ENCODE data around the gene NUBP1.
"Not testable (repeated sequence)": the region's sequence is repeated elsewhere in the genome, so short reads cannot be mapped to it uniquely, and the experiment has no call there.

NUBP1 gene

DNA sequence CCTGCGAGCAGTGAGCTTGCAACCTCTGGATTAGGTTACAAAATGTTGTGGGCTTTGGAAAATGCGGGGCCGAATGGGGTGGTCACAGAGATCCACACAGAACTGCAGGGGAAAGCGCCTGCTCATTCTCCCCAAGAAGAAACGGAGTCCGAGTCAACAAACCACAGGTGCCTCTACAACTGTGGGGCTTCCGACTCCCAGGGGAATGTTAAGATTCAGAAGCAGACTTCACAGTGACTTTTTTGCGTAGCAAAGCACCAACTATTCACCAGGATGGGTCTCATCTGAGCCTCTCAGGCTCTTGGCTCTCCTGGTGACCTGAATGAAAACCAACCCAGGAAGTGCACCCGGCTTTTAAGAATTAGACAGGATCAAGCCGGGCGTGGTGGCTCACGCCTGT lies 33.7 kb downstream of the NUBP1 start:
- Histone ChIP-seq H3K4me1 (ENCODE audit: control insufficient read depth, insufficient read depth, low read length) (peaks cover 4% of the 10 kb centered on the region), H3K9ac (ENCODE audit: low read length) (no peak overlapping the region), H3K27me3 (ENCODE audit: control insufficient read depth, insufficient read depth, low read length) (no peaks in the 10 kb centered on the region), H3K4me3 (ENCODE audit: low read length) (no peak overlapping the region), H3K9me3 (ENCODE audit: control insufficient read depth, low read length) (no peaks in the 10 kb centered on the region), H3K36me3 (ENCODE audit: control insufficient read depth, insufficient read depth, low read length) (no peaks in the 10 kb centered on the region)

DNA sequence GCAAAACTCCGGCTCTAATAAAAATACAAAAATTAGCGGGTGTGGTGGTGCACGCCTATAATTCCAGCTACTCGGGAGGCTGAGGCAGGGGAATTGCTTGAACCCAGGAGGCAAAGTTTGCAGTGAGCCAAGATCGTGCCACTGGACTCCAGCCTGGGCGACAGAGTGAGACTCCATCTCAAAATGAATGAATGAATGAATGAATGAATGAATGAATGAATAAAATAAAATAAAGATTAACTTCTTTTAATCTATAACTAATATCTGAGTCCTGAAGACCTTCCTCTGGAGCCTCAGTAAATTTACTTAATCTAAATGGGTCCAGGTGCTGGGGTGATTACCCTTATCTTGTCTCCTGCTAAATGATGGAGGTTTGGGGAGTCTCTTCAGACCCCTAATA lies 36.3 kb downstream of the NUBP1 start:
- H3K4me3 ChIP-seq (ENCODE audit: low read length); H3K9ac ChIP-seq (ENCODE audit: low read length); H3K36me3 ChIP-seq (ENCODE audit: control insufficient read depth, insufficient read depth, low read length); H3K27me3 ChIP-seq (ENCODE audit: control insufficient read depth, insufficient read depth, low read length); H3K9me3 ChIP-seq (ENCODE audit: control insufficient read depth, low read length); H3K4me1 ChIP-seq (ENCODE audit: control insufficient read depth, insufficient read depth, low read length): not testable (repeated sequence)

DNA sequence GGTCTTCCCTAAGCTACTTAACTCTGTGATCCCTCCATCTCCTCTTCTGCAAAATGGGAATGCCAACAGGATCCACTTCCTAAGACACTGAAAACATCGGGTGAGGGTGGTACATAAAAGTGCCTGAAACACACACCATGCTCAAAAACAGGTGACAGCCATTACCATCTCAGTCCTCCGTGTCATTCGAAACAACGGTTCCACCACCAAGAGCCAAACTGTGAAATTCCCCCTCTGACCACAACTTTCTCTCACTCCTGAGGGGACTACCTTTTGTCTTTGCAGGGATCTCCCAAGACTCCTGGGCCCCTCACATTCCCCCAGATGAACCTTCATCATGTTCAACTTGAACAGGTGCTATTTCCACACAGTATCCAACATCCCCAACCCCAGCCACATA lies 37.0 kb downstream of the NUBP1 start:
- H3K4me1 ChIP-seq (ENCODE audit: control insufficient read depth, insufficient read depth, low read length) = no peaks in the 10 kb centered on the region
- H3K27me3 ChIP-seq (ENCODE audit: control insufficient read depth, insufficient read depth, low read length) = no peaks in the 10 kb centered on the region
- no peak overlapping the region for H3K4me3 ChIP-seq (ENCODE audit: low read length)
- no peak overlapping the region for H3K9ac ChIP-seq (ENCODE audit: low read length)
- no peaks in the 10 kb centered on the region for H3K9me3 ChIP-seq (ENCODE audit: control insufficient read depth, low read length)
- no peaks in the 10 kb centered on the region for H3K36me3 ChIP-seq (ENCODE audit: control insufficient read depth, insufficient read depth, low read length)

DNA sequence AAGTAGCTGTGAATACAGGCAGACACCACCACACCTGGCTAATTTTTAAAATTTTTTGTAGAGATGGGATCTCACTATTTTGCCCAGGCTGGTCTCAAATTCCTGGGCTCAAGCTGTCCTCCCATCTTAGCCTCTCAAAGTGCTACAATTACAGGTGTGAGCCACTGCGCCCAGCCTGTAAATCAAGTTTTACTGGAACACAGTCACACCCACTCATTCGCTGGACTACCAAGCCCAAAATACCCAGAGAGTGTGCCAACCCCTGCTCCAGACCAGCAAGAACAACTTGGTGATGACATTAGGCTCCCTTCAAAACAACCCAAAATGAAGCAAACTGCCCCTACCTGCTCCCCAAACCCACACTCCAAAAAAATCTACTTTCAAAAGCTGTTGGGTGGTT lies 39.0 kb downstream of the NUBP1 start:
- no peaks in the 10 kb centered on the region for H3K9me3 ChIP-seq (ENCODE audit: control insufficient read depth, low read length)
- no peak overlapping the region for H3K4me3 ChIP-seq (ENCODE audit: low read length)
- no peak overlapping the region for H3K9ac ChIP-seq (ENCODE audit: low read length)
- no peaks in the 10 kb centered on the region for H3K4me1 ChIP-seq (ENCODE audit: control insufficient read depth, insufficient read depth, low read length)
- no peaks in the 10 kb centered on the region for H3K36me3 ChIP-seq (ENCODE audit: control insufficient read depth, insufficient read depth, low read length)
- H3K27me3 ChIP-seq (ENCODE audit: control insufficient read depth, insufficient read depth, low read length) = no peaks in the 10 kb centered on the region

DNA sequence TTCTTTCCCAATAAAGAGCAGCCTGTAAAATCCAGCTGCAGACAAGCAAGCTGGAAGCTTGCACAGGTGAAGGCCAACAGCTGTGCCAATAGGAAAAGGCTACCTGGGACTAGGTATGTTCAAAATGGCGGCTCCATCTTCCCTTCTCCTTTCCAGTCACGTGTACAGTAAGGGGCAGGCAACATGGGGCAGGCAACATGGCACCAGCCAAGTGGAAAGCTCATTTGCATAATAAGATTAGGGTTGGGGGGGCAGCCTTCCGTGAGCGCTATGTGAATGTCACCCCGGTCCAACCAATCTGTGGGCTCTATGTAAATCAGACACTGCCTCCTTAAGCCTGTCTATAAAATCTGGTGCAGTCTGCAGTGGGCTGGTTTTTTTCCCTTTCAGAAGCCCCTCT lies 43.7 kb downstream of the NUBP1 start:
- Histone ChIP-seq H3K9ac (ENCODE audit: low read length) (no peak overlapping the region), H3K4me1 (ENCODE audit: control insufficient read depth, insufficient read depth, low read length) (no peaks in the 10 kb centered on the region), H3K9me3 (ENCODE audit: control insufficient read depth, low read length) (no peaks in the 10 kb centered on the region), H3K4me3 (ENCODE audit: low read length) (no peak overlapping the region), H3K27me3 (ENCODE audit: control insufficient read depth, insufficient read depth, low read length) (no peaks in the 10 kb centered on the region), H3K36me3 (ENCODE audit: control insufficient read depth, insufficient read depth, low read length) (no peaks in the 10 kb centered on the region)

DNA sequence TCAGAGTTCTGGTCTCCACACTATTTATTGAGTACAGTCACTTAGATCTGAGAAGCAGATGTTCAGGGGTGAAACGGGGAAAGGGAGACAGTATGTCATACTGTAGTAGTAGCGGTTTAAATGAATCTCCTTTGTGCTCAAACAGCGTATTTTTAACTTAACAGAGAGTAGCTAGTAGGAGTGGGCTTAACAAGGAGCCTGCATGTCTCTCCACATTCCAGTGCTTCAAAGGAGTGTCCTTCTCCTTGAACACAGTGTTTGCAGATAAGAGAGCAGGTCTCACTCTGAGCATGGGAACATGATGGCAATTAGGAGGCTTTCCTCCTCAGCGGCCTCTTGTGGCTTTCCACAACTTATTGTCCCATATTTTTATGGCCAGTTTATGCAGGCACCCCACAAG lies 45.0 kb downstream of the NUBP1 start:
- not testable (repeated sequence) for H3K27me3 ChIP-seq (ENCODE audit: control insufficient read depth, insufficient read depth, low read length); H3K36me3 ChIP-seq (ENCODE audit: control insufficient read depth, insufficient read depth, low read length); H3K4me1 ChIP-seq (ENCODE audit: control insufficient read depth, insufficient read depth, low read length); H3K9me3 ChIP-seq (ENCODE audit: control insufficient read depth, low read length); H3K4me3 ChIP-seq (ENCODE audit: low read length); H3K9ac ChIP-seq (ENCODE audit: low read length)

DNA sequence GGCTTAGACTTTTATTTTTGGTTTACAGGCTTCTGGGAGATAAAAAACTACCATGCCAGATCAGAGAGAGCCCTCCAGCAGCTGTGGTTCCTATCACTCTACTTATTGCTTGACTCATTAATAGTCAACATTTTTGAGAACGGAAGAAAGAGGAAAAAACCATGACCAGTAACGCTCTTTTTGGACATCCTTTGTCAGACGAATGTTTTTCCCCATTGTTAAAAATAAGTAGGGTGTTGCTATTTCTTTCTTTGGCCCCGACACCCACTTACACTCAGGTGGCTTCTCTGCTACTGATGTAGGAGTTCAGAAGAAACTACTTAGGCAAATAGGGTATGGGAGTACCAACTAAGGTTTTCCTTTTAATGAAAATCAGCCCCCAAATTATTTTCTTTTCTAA lies 47.4 kb downstream of the NUBP1 start:
- H3K4me3 ChIP-seq (ENCODE audit: low read length) = no peak overlapping the region
- H3K9ac ChIP-seq (ENCODE audit: low read length) = no peak overlapping the region
- no peaks in the 10 kb centered on the region for H3K9me3 ChIP-seq (ENCODE audit: control insufficient read depth, low read length)
- H3K36me3 ChIP-seq (ENCODE audit: control insufficient read depth, insufficient read depth, low read length) = no peaks in the 10 kb centered on the region
- no peaks in the 10 kb centered on the region for H3K4me1 ChIP-seq (ENCODE audit: control insufficient read depth, insufficient read depth, low read length)
- H3K27me3 ChIP-seq (ENCODE audit: control insufficient read depth, insufficient read depth, low read length) = no peaks in the 10 kb centered on the region

DNA sequence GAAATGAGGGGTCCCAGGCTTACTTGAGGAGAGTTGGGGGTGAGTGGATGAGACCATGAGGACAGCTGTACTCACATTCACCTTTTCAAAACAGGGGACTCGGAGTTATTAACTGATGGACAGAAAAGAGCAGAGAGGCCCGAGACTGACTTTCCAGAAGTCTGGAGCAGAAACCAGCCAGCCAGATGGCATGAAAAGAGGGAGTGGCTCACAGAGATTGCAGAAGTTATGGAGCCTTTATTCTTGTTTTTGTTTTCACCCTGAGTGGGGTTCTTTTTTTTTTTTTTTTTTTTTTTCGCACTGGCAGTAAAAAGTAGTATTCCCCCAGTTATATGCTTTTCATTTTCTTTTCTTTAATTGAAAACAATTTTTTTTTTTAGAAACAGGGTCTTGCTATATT lies 56.1 kb downstream of the NUBP1 start:
- no peaks in the 10 kb centered on the region for H3K27me3 ChIP-seq (ENCODE audit: control insufficient read depth, insufficient read depth, low read length)
- H3K4me3 ChIP-seq (ENCODE audit: low read length) = no peak overlapping the region
- H3K4me1 ChIP-seq (ENCODE audit: control insufficient read depth, insufficient read depth, low read length) = no peaks in the 10 kb centered on the region
- H3K36me3 ChIP-seq (ENCODE audit: control insufficient read depth, insufficient read depth, low read length) = no peaks in the 10 kb centered on the region
- H3K9ac ChIP-seq (ENCODE audit: low read length) = no peak overlapping the region
- no peaks in the 10 kb centered on the region for H3K9me3 ChIP-seq (ENCODE audit: control insufficient read depth, low read length)

DNA sequence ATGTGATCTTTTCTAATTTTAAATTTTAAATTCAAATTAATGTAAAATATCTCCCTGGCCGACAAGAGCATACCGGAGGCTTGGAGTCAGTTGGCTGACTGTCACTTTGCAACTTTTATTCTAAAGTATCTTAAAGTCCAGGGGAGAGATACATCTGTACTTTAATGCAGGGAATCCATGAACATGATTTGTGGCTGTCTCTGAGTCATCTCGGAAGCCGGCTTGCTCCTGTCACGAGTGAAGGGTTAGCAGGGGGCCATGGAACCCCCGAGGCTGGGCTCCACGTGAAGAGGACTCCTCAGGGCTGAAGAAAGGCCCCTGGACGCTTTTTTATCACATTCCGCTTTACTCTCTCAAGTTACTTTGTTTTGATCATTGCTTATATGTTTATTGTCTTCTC lies 61.7 kb downstream of the NUBP1 start:
- Histone ChIP-seq H3K36me3 (ENCODE audit: control insufficient read depth, insufficient read depth, low read length) (no peaks in the 10 kb centered on the region), H3K27me3 (ENCODE audit: control insufficient read depth, insufficient read depth, low read length) (no peaks in the 10 kb centered on the region), H3K4me1 (ENCODE audit: control insufficient read depth, insufficient read depth, low read length) (no peaks in the 10 kb centered on the region), H3K9me3 (ENCODE audit: control insufficient read depth, low read length) (no peaks in the 10 kb centered on the region), H3K9ac (ENCODE audit: low read length) (no peak overlapping the region), H3K4me3 (ENCODE audit: low read length) (no peak overlapping the region)

DNA sequence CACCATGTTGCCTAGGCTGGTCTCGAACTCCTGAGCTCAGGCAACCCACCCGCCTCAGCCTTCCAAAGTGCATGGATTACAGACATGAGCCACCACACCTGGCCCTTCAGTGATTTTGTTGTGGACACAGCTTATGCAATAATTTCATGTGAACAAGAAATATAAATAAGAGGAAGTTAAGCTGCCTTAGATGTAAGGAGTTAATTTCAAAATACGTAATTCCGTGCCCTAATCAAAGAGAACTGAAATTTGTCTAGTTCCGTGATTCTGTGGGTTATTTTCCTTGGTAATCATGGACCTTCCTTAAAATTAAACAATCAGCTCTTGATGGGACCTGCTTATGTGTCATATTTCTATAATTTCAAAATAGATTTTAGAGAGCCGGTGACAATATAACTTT lies 63.1 kb downstream of the NUBP1 start:
- H3K27me3 ChIP-seq (ENCODE audit: control insufficient read depth, insufficient read depth, low read length) = no peaks in the 10 kb centered on the region
- H3K36me3 ChIP-seq (ENCODE audit: control insufficient read depth, insufficient read depth, low read length) = no peaks in the 10 kb centered on the region
- no peaks in the 10 kb centered on the region for H3K4me1 ChIP-seq (ENCODE audit: control insufficient read depth, insufficient read depth, low read length)
- no peak overlapping the region for H3K4me3 ChIP-seq (ENCODE audit: low read length)
- H3K9ac ChIP-seq (ENCODE audit: low read length) = no peak overlapping the region
- no peaks in the 10 kb centered on the region for H3K9me3 ChIP-seq (ENCODE audit: control insufficient read depth, low read length)

DNA sequence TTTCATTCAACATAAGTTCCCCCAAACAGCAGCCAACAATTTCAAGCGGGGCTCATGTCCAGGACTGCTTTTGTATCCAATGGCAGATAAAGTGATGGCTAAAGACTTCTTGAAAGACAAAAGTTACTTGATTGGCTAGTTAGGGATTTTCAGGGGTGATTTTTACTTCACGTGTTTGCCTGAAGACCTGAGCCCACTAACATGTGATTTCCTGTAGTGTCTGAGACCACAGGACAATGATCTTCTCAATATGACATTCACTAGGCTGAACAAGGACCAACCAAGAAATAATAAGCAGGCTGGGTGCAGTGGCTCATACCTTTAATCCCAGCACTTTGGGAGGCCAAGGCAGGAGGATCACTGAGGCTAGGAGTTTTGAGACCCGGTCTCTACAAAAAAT lies 64.6 kb downstream of the NUBP1 start:
- Histone ChIP-seq H3K36me3 (ENCODE audit: control insufficient read depth, insufficient read depth, low read length) (no peaks in the 10 kb centered on the region), H3K9me3 (ENCODE audit: control insufficient read depth, low read length) (no peaks in the 10 kb centered on the region), H3K4me1 (ENCODE audit: control insufficient read depth, insufficient read depth, low read length) (no peaks in the 10 kb centered on the region), H3K4me3 (ENCODE audit: low read length) (no peak overlapping the region), H3K9ac (ENCODE audit: low read length) (no peak overlapping the region), H3K27me3 (ENCODE audit: control insufficient read depth, insufficient read depth, low read length) (no peaks in the 10 kb centered on the region)

DNA sequence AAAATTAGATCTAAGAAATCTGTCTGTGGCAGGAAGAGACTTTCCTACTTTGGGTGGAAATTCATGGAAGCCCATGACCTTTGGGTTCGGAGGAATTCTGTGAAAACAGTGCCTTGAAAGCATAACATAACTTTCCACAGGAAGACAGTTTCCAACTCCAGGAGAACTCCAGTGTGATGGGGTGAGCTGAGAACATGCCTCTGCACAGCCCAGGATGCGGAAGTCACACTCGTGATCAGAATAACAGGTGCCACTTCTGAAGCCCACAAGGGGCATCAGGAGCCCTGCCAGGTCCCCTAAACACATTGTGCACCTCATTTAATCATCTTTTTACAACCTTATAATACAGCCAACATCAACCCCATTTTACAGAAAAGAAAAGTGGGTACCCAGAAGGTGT lies 65.2 kb downstream of the NUBP1 start:
- H3K4me3 ChIP-seq (ENCODE audit: low read length) = no peak overlapping the region
- no peaks in the 10 kb centered on the region for H3K36me3 ChIP-seq (ENCODE audit: control insufficient read depth, insufficient read depth, low read length)
- no peaks in the 10 kb centered on the region for H3K4me1 ChIP-seq (ENCODE audit: control insufficient read depth, insufficient read depth, low read length)
- H3K27me3 ChIP-seq (ENCODE audit: control insufficient read depth, insufficient read depth, low read length) = no peaks in the 10 kb centered on the region
- H3K9ac ChIP-seq (ENCODE audit: low read length) = no peak overlapping the region
- no peaks in the 10 kb centered on the region for H3K9me3 ChIP-seq (ENCODE audit: control insufficient read depth, low read length)

DNA sequence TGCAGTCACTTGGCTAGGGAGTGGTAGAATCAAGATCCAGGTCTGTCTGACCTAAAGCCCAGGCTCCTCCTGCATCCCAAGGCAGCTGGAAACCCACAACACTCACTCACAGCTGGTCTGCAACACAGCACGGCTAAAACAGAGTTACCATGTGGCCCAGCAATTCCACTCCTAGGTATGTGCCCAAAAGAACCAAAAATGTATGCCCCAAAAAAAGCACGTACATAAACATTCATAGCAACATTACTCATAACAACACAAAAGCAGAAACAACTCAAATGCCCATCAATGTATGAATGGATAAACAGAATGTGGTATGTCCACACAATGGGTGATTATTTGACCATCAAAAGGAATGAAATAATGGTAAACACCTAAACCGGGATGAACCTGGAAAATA lies 66.1 kb downstream of the NUBP1 start:
- no peaks in the 10 kb centered on the region for H3K27me3 ChIP-seq (ENCODE audit: control insufficient read depth, insufficient read depth, low read length)
- H3K9ac ChIP-seq (ENCODE audit: low read length) = no peak overlapping the region
- H3K9me3 ChIP-seq (ENCODE audit: control insufficient read depth, low read length) = no peaks in the 10 kb centered on the region
- no peaks in the 10 kb centered on the region for H3K36me3 ChIP-seq (ENCODE audit: control insufficient read depth, insufficient read depth, low read length)
- H3K4me1 ChIP-seq (ENCODE audit: control insufficient read depth, insufficient read depth, low read length) = no peaks in the 10 kb centered on the region
- no peak overlapping the region for H3K4me3 ChIP-seq (ENCODE audit: low read length)

All from mucosa of stomach (tissue), 1 donor.